Panc1 (cell line): ENCODE results near the gene FNIP2. TPM values are rescaled to one million over a fixed set of nuclear protein-coding genes. Genes with fewer than 3 reads are reported as not detected.

ENCODE experiments used
- ATAC-seq: fragments of 200-7000 bp; cut with Tn5 transposase; 2 replicates; pipeline ENCODE4 v1.9.1; 2020; ENCODE audit warnings: mild to moderate bottlenecking, moderate library complexity
- BruUV-seq: library from RNA; stranded (reverse); fragments of 400-500 nt; replicated peaks from 2 replicates; lab custom pipeline; 2021; lab: Mats Ljungman, UMichigan
- CTCF ChIA-PET: fragments of 300-600 bp; sonication (Branson Sonifier 250); formaldehyde crosslinking; loops from one replicate; lab custom pipeline; 2022; ENCODE audit warnings: antibody characterized with exemption; lab: Charles Lee
- POLR2A ChIA-PET: fragments of 300-600 bp; sonication (Branson Sonifier 250); formaldehyde crosslinking; loops from one replicate; lab custom pipeline; 2022; ENCODE audit warnings: antibody characterized with exemption; lab: Charles Lee
- DNase-seq: peaks from one replicate; pipeline ENCODE4 v3.0.0-alpha.2; 2010; ENCODE audit warnings: low read depth, low spot score
- H3K27ac ChIP-seq: 2 replicates; pipeline ENCODE4 v1.5.1; 2011; ENCODE audit warnings: mild to moderate bottlenecking, low read length, inconsistent platforms
- H3K27me3 ChIP-seq: fragments of 200-500 bp; sonication (Bioruptor generic); 2 replicates; pipeline ENCODE4 v1.6.0; 2014; ENCODE audit warnings: low read length, inconsistent platforms; ENCODE audit not compliant: control insufficient read depth, insufficient read depth
- H3K36me3 ChIP-seq: fragments of 200-500 bp; sonication (Bioruptor generic); 2 replicates; pipeline ENCODE4 v1.5.1; 2014; ENCODE audit warnings: inconsistent platforms, mild to moderate bottlenecking, low read length, moderate library complexity; ENCODE audit not compliant: control insufficient read depth, insufficient read depth
- H3K4me1 ChIP-seq: 2 replicates; pipeline ENCODE4 v1.5.1; 2011; ENCODE audit warnings: inconsistent platforms, mild to moderate bottlenecking, low read length, moderate library complexity; ENCODE audit not compliant: control insufficient read depth, insufficient read depth
- H3K4me3 ChIP-seq, 2 experiments: 2 replicates each; pipeline ENCODE4 v1.5.1; 2011 to 2012; ENCODE audit warnings: low read depth in 2 of 2, low read length in 2 of 2, mild to moderate bottlenecking in 2 of 2, inconsistent platforms in 1 of 2, moderate library complexity in 1 of 2
- H3K9me3 ChIP-seq: fragments of 200-500 bp; sonication (Bioruptor generic); 2 replicates; pipeline ENCODE4 v1.5.1; 2014; ENCODE audit warnings: low read depth, mild to moderate bottlenecking, inconsistent platforms, low read length, moderate library complexity; ENCODE audit not compliant: control insufficient read depth, insufficient read depth
- POLR2AphosphoS5 ChIP-seq: IDR thresholded peaks from 2 replicates; pipeline ENCODE4 v1.6.1; 2012; ENCODE audit warnings: mild to moderate bottlenecking, low read depth, low read length, moderate library complexity
- SIN3A ChIP-seq: IDR thresholded peaks from 2 replicates; pipeline ENCODE4 v1.6.1; 2012; ENCODE audit warnings: low read depth, mild to moderate bottlenecking, low read length, moderate library complexity, borderline replicate concordance; ENCODE audit not compliant: insufficient read depth
- TCF7L2 ChIP-seq: IDR thresholded peaks from 2 replicates; pipeline ENCODE4 v1.6.1; 2011; ENCODE audit warnings: mild to moderate bottlenecking, low read depth, low read length, inconsistent platforms
- in situ Hi-C: cut with HindIII; loops from 2 replicates; pipeline ENCODE4 v1.10.0; 2016; ENCODE audit warnings: low sequenced_read_pairs, low pct_unique_long_range_greater_than_20kb
- intact Hi-C: fragments of 100-400 bp; cut with micrococcal nuclease; formaldehyde crosslinking; loops from one replicate; pipeline ENCODE4 v1.10.0; 2022; ENCODE audit not compliant: unreplicated experiment
- total RNA-seq: library from RNA; stranded (reverse); gene quantifications from one replicate; pipeline ENCODE4 v1.2.1, GENCODE V29; 2021; ENCODE audit not compliant: unreplicated experiment
- TF ChIP-seq, protein P1 (sequence below), 2 experiments: IDR thresholded peaks; 2 replicates each; pipeline ENCODE4 v1.6.1; 2011 to 2012; ENCODE audit warnings: low read depth in 2 of 2, control low read depth in 1 of 2, low read length in 1 of 2, mild to moderate bottlenecking in 1 of 2, moderate library complexity in 1 of 2; ENCODE audit not compliant: insufficient read depth in 1 of 2
- TF ChIP-seq, protein P2 (sequence below): fragments of 450-650 bp; IDR thresholded peaks from 2 replicates; pipeline ENCODE4 v1.5.1; 2017; ENCODE audit warnings: mild to moderate bottlenecking

Gene FNIP2
- total RNA-seq, 1 experiment from 2014 or later = 17.7 TPM

DNA sequence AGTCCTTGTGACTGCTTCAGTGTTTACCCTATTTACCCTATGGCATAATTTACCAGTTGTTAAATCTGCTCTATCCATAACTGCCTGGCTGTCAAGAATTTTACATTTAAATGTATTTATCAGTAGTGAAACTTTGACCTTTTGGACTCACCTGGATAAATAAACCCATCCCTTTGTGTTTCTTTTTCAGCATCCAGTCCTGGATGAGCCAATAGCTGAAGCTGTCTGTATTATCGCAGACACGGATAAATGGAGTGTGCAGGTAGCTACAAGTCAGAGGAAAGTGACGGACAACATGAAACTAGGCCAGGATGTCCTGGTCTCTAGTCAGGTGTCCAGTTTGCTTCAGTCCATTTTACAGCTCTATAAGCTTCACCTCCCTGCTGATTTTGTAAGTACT lies 122.4 kb downstream of the FNIP2 start:
- ATAC-seq (no peak), DNase-seq (no peak)
- intact Hi-C loops (no loop called here), in situ Hi-C loops (no loop called here)
- no peak for TF ChIP-seq POLR2AphosphoS5
- TF ChIP-seq TCF7L2 = no peak
- TF ChIP-seq, protein P1, sequence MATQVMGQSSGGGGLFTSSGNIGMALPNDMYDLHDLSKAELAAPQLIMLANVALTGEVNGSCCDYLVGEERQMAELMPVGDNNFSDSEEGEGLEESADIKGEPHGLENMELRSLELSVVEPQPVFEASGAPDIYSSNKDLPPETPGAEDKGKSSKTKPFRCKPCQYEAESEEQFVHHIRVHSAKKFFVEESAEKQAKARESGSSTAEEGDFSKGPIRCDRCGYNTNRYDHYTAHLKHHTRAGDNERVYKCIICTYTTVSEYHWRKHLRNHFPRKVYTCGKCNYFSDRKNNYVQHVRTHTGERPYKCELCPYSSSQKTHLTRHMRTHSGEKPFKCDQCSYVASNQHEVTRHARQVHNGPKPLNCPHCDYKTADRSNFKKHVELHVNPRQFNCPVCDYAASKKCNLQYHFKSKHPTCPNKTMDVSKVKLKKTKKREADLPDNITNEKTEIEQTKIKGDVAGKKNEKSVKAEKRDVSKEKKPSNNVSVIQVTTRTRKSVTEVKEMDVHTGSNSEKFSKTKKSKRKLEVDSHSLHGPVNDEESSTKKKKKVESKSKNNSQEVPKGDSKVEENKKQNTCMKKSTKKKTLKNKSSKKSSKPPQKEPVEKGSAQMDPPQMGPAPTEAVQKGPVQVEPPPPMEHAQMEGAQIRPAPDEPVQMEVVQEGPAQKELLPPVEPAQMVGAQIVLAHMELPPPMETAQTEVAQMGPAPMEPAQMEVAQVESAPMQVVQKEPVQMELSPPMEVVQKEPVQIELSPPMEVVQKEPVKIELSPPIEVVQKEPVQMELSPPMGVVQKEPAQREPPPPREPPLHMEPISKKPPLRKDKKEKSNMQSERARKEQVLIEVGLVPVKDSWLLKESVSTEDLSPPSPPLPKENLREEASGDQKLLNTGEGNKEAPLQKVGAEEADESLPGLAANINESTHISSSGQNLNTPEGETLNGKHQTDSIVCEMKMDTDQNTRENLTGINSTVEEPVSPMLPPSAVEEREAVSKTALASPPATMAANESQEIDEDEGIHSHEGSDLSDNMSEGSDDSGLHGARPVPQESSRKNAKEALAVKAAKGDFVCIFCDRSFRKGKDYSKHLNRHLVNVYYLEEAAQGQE (IDR thresholded peaks at IDR 0.05; ENCODE audit: insufficient read depth in 1 of 2, low read depth in 2 of 2, low read length in 1 of 2) = no peak
- TF ChIP-seq, protein P2, sequence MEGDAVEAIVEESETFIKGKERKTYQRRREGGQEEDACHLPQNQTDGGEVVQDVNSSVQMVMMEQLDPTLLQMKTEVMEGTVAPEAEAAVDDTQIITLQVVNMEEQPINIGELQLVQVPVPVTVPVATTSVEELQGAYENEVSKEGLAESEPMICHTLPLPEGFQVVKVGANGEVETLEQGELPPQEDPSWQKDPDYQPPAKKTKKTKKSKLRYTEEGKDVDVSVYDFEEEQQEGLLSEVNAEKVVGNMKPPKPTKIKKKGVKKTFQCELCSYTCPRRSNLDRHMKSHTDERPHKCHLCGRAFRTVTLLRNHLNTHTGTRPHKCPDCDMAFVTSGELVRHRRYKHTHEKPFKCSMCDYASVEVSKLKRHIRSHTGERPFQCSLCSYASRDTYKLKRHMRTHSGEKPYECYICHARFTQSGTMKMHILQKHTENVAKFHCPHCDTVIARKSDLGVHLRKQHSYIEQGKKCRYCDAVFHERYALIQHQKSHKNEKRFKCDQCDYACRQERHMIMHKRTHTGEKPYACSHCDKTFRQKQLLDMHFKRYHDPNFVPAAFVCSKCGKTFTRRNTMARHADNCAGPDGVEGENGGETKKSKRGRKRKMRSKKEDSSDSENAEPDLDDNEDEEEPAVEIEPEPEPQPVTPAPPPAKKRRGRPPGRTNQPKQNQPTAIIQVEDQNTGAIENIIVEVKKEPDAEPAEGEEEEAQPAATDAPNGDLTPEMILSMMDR = no peak
- no peak for TF ChIP-seq SIN3A
- CTCF ChIA-PET = interaction anchor here (0.6 kb wide), 1 partner anchor 286 kb away, joined by 4 read pairs; no protein-coding TSS in a partner anchor
- Histone ChIP-seq H3K9me3 (no peaks in the 10 kb centered on the region), H3K27me3 (no peaks in the 10 kb centered on the region), H3K4me3 (no peak overlapping the region), H3K4me1 (no peaks in the 10 kb centered on the region), H3K27ac (no peak overlapping the region), H3K36me3 (no peaks in the 10 kb centered on the region; the same call in 1 of the 2 replicates)
- BruUV-seq = no TSS peak
- POLR2A ChIA-PET = interaction anchor here (0.7 kb wide), 1 partner anchor 301 kb away, joined by 6 read pairs; no protein-coding TSS in a partner anchor

DNA sequence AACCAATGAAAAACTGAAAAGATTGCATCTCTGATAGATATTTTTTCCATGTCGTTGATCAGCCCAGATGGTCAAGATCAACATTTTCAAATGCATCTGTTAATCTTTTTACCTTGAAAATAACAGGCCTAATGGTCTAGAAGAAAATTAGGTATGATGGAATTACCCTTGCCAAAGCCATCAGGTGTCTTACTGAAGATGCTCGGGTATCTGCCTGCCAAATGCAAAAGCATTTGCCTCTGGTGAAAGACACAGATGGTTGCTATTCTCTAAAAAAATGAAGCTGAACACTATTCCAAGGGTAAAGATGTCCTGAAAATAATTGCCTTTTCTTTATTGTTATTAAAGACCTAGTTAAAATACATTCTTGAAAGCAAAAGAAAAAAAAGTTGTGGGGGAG lies 126.0 kb downstream of the FNIP2 start:
- intact Hi-C loops = no loop called here
- H3K4me1 ChIP-seq = no peaks in the 10 kb centered on the region
- H3K9me3 ChIP-seq = no peaks in the 10 kb centered on the region
- no peak for DNase-seq
- ATAC-seq = no peak
- TF ChIP-seq TCF7L2 (no peak), SIN3A (no peak), POLR2AphosphoS5 (no peak)
- TF ChIP-seq, protein P2 = no peak
- TF ChIP-seq, protein P1 (IDR thresholded peaks at IDR 0.05; ENCODE audit: insufficient read depth in 1 of 2, low read depth in 2 of 2, low read length in 1 of 2) = no peak
- in situ Hi-C loops = no loop called here
- BruUV-seq = no TSS peak
- POLR2A ChIA-PET = no interaction called here
- CTCF ChIA-PET = no interaction called here
- no peaks in the 10 kb centered on the region for H3K27me3 ChIP-seq
- H3K4me3 ChIP-seq = no peak overlapping the region
- H3K36me3 ChIP-seq = no peaks in the 10 kb centered on the region; the same call in 1 of the 2 replicates
- no peak overlapping the region for H3K27ac ChIP-seq
